ENCODE data around the gene KLHL8. TPM values are rescaled to one million over a fixed set of nuclear protein-coding genes. Genes with fewer than 3 reads are reported as not detected.

KLHL8 gene
- total RNA-seq, 1 experiment from 2014 or later, result 9.9 TPM

DNA sequence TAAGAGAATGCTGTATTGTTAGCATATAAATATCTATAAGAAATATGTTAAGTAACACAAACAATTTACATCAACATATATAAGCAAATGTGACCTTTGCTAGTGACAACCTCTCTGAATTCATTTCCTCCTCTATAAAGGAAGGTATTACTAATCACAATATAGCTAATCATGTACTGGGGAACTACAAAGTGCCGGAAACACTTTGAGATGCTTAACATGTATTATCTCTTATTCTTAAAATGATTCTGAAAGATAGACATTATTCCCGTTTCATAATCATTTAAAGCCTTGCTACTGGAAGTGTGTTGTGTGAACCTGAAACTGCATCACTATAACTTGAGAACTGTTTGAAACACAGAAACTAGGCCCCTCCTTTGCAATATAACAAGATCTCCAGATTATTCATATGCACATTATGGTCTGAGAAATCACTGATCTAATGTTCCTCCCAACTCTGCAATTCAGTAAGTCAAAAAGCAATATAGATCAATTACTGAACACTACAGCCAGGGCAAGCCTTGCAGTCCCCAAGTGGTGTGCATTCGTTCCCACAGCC is 54.0 kb downstream of the KLHL8 start:
- Mint-ChIP-seq H3K9me3 (ENCODE audit: low read depth, unreplicated experiment) (no peaks in the 10 kb centered on the region), H3K27me3 (ENCODE audit: unreplicated experiment) (no peaks in the 10 kb centered on the region), H3K4me3 (ENCODE audit: low read depth, unreplicated experiment) (no peak overlapping the region), H3K36me3 (ENCODE audit: insufficient read depth, unreplicated experiment) (no peaks in the 10 kb centered on the region), H3K27ac (ENCODE audit: unreplicated experiment) (no peak overlapping the region), H3K4me1 (ENCODE audit: low read depth, unreplicated experiment) (no peaks in the 10 kb centered on the region)
- no peak for DNase-seq
- TF ChIP-seq CTCF (IDR thresholded peaks at IDR 0.05; ENCODE audit: unreplicated experiment), result no peak
- CTCF ChIA-PET, result no interaction called here
- no TSS peak for BruUV-seq (replicated peaks)
- intact Hi-C loops (cut with micrococcal nuclease; ENCODE audit: unreplicated experiment), result no loop called here

DNA sequence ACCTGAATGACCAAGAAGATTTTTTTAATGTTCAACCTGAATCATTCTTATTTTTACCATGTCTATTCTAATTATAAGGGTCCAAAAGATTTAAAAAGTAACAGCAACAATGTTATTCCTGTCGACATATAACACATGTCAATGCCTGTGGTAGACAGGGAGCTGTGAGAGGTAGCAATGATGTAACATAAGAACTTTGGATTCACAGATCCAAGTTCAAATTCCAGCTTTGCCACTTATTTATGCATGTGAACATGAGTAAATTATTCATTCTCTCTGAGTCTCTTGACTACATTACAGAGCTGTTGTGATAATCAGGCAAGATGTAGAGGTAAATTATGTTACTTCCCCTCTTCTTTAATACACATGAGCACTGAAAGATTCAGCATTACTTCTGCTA is 54.5 kb downstream of the KLHL8 start:
- no peak overlapping the region for H3K4me3 Mint-ChIP-seq (ENCODE audit: low read depth, unreplicated experiment)
- H3K27ac Mint-ChIP-seq (ENCODE audit: unreplicated experiment), result no peak overlapping the region
- no peak for DNase-seq
- intact Hi-C loops (cut with micrococcal nuclease; ENCODE audit: unreplicated experiment), result no loop called here
- no peaks in the 10 kb centered on the region for H3K4me1 Mint-ChIP-seq (ENCODE audit: low read depth, unreplicated experiment)
- H3K9me3 Mint-ChIP-seq (ENCODE audit: low read depth, unreplicated experiment), result no peaks in the 10 kb centered on the region
- H3K36me3 Mint-ChIP-seq (ENCODE audit: insufficient read depth, unreplicated experiment), result no peaks in the 10 kb centered on the region
- no peak for TF ChIP-seq CTCF (IDR thresholded peaks at IDR 0.05; ENCODE audit: unreplicated experiment)
- H3K27me3 Mint-ChIP-seq (ENCODE audit: unreplicated experiment), result no peaks in the 10 kb centered on the region
- CTCF ChIA-PET, result no interaction called here
- BruUV-seq (replicated peaks), result no TSS peak

DNA sequence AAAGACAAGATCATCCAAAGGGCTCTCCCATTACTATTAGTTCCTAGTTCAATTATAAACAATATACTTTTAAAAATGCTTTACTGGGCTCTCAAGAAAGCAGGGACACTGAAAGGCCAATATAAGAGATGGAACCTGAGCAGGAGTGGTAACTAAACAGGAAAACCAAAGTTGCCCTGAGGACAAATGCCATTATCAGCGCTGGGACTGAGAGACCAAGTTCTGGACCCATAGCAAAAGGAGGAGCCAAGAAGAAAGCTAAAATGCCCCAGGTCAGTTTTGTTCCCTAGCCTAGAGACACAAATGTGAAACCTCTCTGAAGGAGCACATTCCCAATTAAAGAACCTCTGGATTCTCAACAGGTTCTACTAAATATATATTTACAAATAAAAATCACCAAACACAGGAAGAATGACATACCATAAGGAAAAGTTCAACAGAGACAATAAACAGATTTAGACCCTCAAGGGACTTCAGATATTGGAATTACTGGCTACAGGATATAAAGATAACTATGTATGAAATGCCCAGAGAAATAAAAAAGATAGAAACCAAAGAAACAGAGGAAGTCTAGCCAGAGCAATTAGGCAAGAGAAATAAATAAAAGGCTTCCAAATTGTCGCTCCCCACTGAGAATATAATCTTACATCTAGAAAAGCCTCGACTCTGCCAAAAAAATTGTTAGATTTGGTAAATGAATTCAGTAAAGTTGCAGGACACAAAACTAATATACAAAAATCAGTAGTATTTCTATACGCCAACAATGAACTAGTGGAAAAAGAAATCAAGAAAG is 67.1 kb downstream of the KLHL8 start:
- DNase-seq, result no peak
- Mint-ChIP-seq H3K27me3 (ENCODE audit: unreplicated experiment) (no peaks in the 10 kb centered on the region), H3K9me3 (ENCODE audit: low read depth, unreplicated experiment) (no peaks in the 10 kb centered on the region), H3K36me3 (ENCODE audit: insufficient read depth, unreplicated experiment) (no peaks in the 10 kb centered on the region), H3K4me1 (ENCODE audit: low read depth, unreplicated experiment) (no peaks in the 10 kb centered on the region), H3K27ac (ENCODE audit: unreplicated experiment) (no peak overlapping the region), H3K4me3 (ENCODE audit: low read depth, unreplicated experiment) (no peak overlapping the region)
- intact Hi-C loops (cut with micrococcal nuclease; ENCODE audit: unreplicated experiment), result loop anchor here (10.0 kb wide), 1 partner anchor 312 kb away; no protein-coding TSS in a partner anchor
- no TSS peak for BruUV-seq (replicated peaks)
- no peak for TF ChIP-seq CTCF (IDR thresholded peaks at IDR 0.05; ENCODE audit: unreplicated experiment)
- CTCF ChIA-PET, result no interaction called here

GRCh38 chr4:87152310-87153041 is 67.9 kb downstream of the KLHL8 start:
- Mint-ChIP-seq H3K36me3 (ENCODE audit: insufficient read depth, unreplicated experiment) (no peaks in the 10 kb centered on the region), H3K9me3 (ENCODE audit: low read depth, unreplicated experiment) (no peaks in the 10 kb centered on the region), H3K27ac (ENCODE audit: unreplicated experiment) (no peak overlapping the region), H3K4me1 (ENCODE audit: low read depth, unreplicated experiment) (no peaks in the 10 kb centered on the region), H3K27me3 (ENCODE audit: unreplicated experiment) (no peaks in the 10 kb centered on the region), H3K4me3 (ENCODE audit: low read depth, unreplicated experiment) (no peak overlapping the region)
- TF ChIP-seq CTCF (IDR thresholded peaks at IDR 0.05; ENCODE audit: unreplicated experiment), result no peak
- BruUV-seq (replicated peaks), result no TSS peak
- intact Hi-C loops (cut with micrococcal nuclease; ENCODE audit: unreplicated experiment), result loop anchor here (10.0 kb wide), 1 partner anchor 312 kb away; no protein-coding TSS in a partner anchor
- CTCF ChIA-PET, result no interaction called here
- DNase-seq, result no peak

Measured in Calu3 (cell line).